BJ (cell line): ENCODE measurements around the gene SPRN. TPM values are rescaled to one million over a fixed set of nuclear protein-coding genes. Genes with fewer than 3 reads are reported as not detected.

Experiments used
- CTCF ChIA-PET: fragments of 350-600 bp; formaldehyde crosslinking; extraction: SDS; loops from one replicate; lab custom pipeline; 2021; ENCODE audit warnings: antibody characterized with exemption, inconsistent platforms; lab: Yijun Ruan, JAX
- POLR2A ChIA-PET: fragments of 300-600 bp; sonication (Branson Sonifier 250); formaldehyde crosslinking; extraction: SDS; loops from one replicate; lab custom pipeline; 2021; ENCODE audit warnings: antibody characterized with exemption; lab: Charles Lee
- DNase-seq: peaks from one replicate; pipeline ENCODE4 v3.0.0-alpha.2; 2011; ENCODE audit warnings: low read depth
- H3K27me3 ChIP-seq: 2 replicates; pipeline ENCODE4 v1.6.0; 2011; ENCODE audit warnings: low read length; ENCODE audit not compliant: control insufficient read depth, insufficient read depth
- H3K36me3 ChIP-seq: 2 replicates; pipeline ENCODE4 v1.5.1; 2011; ENCODE audit warnings: low read length; ENCODE audit not compliant: control insufficient read depth, insufficient read depth
- H3K4me3 ChIP-seq: 2 replicates; pipeline ENCODE4 v1.5.1; 2011; ENCODE audit warnings: low read depth, mild to moderate bottlenecking, control low read depth, low read length
- polyA plus RNA-seq: library from polyadenylated mRNA; depleted of rRNA; stranded (reverse); fragments of >200 nt; gene quantifications from 2 replicates; pipeline ENCODE4 v1.2.3, GENCODE V29; 2011
- TF ChIP-seq, protein P1 (sequence below): IDR thresholded peaks from 2 replicates; pipeline ENCODE4 v1.5.1; 2011; ENCODE audit warnings: low read depth, mild to moderate bottlenecking, control low read depth, inconsistent platforms, low read length, moderate library complexity; ENCODE audit not compliant: insufficient read depth

Gene SPRN
- polyA plus RNA-seq, 1 experiment = 3.0 TPM

DNA sequence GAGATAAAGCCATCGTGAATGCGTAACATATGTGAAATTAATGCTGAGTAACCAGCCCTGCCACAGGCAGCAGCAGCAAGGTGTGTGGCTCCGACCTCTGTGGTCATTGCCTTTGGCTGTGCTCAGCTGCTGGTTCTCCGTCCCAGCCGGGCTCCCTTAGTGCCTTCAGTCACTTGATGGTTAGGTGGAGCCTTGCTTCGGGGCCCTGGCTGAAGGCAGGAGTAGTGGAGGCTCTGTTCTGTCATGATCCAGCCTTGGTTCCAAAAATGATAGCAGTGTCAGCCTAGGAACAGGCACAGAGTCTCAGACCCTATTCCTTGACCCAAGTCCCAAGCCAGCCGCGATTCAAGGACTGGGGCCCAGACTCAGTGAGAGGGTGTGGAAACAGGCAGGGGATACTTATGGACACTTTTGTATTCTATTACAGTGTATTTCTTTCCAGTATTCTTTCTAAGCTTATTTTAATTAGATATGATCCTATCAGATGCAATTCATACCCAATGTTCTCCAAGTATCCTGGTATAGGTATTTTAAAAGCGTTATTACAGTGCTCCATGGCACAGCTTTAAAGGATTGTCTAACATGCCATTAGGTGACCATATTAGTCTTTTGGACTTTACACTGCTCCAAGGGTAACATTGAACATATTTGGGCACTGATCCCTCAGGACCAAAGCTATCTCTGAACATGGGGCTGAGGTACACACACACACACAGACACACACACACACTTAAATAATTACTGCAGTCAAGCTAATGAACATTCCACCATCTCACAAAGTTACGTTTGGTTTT lies 38.3 kb upstream of the SPRN start:
- Histone ChIP-seq H3K27me3 (no peaks in the 10 kb centered on the region), H3K4me3 (no peak overlapping the region), H3K36me3 (no peaks in the 10 kb centered on the region)
- POLR2A ChIA-PET = no interaction called here
- DNase-seq = no peak
- TF ChIP-seq, protein P1, sequence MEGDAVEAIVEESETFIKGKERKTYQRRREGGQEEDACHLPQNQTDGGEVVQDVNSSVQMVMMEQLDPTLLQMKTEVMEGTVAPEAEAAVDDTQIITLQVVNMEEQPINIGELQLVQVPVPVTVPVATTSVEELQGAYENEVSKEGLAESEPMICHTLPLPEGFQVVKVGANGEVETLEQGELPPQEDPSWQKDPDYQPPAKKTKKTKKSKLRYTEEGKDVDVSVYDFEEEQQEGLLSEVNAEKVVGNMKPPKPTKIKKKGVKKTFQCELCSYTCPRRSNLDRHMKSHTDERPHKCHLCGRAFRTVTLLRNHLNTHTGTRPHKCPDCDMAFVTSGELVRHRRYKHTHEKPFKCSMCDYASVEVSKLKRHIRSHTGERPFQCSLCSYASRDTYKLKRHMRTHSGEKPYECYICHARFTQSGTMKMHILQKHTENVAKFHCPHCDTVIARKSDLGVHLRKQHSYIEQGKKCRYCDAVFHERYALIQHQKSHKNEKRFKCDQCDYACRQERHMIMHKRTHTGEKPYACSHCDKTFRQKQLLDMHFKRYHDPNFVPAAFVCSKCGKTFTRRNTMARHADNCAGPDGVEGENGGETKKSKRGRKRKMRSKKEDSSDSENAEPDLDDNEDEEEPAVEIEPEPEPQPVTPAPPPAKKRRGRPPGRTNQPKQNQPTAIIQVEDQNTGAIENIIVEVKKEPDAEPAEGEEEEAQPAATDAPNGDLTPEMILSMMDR = no peak
- CTCF ChIA-PET = interaction anchor here (1.3 to 1.5 kb wide), 2 partner anchors 24 to 26 kb away, joined by 3 to 4 read pairs; no protein-coding TSS in a partner anchor

DNA sequence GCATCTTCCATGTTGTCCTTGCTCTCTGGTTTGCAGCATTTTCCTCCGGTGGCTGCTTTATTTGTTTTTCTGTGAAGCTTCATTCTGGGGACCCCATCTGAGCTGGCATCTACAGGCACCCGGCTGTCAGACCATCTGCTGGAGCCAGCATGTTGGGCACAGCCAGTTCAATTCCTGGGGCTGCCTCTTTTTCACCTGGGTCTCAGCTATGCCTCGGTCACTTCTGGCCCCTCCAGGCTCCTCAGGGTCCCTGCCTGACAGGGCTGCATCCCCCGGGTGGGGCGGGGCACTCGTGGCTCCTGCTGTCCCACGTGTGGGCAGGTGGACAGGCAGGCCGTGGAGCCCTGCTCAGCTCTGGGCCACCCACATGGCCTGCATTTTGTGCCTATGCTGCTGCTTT lies 37.4 kb upstream of the SPRN start:
- TF ChIP-seq, protein P1 = no peak
- ChIA-PET POLR2A (no interaction called here), CTCF (interaction anchor here (0.7 to 1.4 kb wide), 2 partner anchors 23 kb away, joined by 4 read pairs; no protein-coding TSS in a partner anchor)

DNA sequence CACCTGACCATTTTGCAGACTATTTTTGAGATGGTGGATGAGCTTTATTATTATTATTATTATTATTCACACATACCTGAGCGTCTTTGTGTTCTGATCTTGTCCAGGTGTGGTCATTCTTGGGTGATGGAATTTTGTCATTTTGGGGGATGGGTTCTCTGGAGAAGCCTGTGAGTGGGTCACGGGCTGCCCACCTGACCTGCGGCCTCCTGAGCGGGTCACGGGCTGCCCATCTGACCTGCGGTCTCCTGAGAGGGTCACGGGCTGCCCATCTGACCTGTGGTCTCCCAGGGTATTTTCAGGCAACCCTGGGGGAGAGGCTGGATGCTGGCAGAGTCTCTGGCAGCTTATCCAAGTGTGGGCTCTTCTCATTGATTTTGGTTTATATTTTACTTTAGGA lies 36.6 kb upstream of the SPRN start:
- DNase-seq = no peak
- TF ChIP-seq, protein P1 = no peak

More for the DNA sequence above, 37.4 kb upstream of the SPRN start:
- H3K4me3 ChIP-seq = no peak overlapping the region
- DNase-seq = no peak
- no peaks in the 10 kb centered on the region for H3K27me3 ChIP-seq
- no peaks in the 10 kb centered on the region for H3K36me3 ChIP-seq

DNA sequence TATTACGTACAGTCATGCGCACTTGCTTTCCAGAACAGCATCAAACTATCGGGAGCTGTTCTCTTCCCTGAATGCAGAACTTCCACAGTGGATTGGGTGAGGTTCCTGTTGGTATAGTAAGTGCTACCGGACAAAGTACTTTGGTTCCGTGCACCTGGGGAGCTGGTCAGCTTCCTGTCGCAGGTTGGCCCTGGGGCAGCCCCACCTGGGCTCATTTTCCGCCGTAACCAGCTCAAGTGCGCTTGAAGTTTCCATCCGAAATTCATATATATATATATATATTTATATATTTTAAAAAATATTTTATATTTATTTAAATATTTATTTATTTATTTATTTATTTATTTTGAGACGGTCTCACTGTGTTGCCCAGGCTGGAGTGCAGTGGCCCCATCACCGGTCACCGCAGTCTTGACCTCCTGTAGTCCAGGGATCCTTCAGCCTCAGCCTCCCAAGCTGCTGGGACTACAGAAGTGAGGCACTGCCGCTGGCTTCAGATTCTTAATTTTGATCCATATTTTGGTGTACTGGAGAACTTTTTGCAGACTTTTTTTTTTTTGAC lies 35.9 kb upstream of the SPRN start:
- Histone ChIP-seq H3K4me3 (no peak overlapping the region), H3K27me3 (no peaks in the 10 kb centered on the region), H3K36me3 (no peaks in the 10 kb centered on the region)
- ChIA-PET CTCF (interaction anchor here (1.4 kb wide), 1 partner anchor 22 kb away, joined by 4 read pairs; no protein-coding TSS in a partner anchor), POLR2A (interaction anchor here (0.7 kb wide), 1 partner anchor 66 kb away, joined by 6 read pairs; no protein-coding TSS in a partner anchor)
- TF ChIP-seq, protein P1 = no peak
- no peak for DNase-seq

More for the DNA sequence above, 36.6 kb upstream of the SPRN start:
- POLR2A ChIA-PET = interaction anchor here (0.7 kb wide), 1 partner anchor 65 kb away, joined by 6 read pairs; no protein-coding TSS in a partner anchor
- no peaks in the 10 kb centered on the region for H3K36me3 ChIP-seq
- CTCF ChIA-PET = interaction anchor here (1.4 kb wide), 1 partner anchor 22 kb away, joined by 4 read pairs; no protein-coding TSS in a partner anchor
- H3K4me3 ChIP-seq = no peak overlapping the region
- H3K27me3 ChIP-seq = no peaks in the 10 kb centered on the region
